GM23338 (cell line): Measurements from ENCODE around the gene CCDC90B. TPM values are rescaled to one million over a fixed set of nuclear protein-coding genes. Genes with fewer than 3 reads are reported as not detected.

ENCODE experiments used
- CREB1 ChIP-seq: fragments of 250-450 bp; sonication (Bioruptor Pico); IDR thresholded peaks from 2 replicates; pipeline ENCODE4 v1.5.0; 2020; ENCODE audit warnings: low read depth, mild to moderate bottlenecking, moderate library complexity
- JUNB ChIP-seq: IDR thresholded peaks from one replicate; pipeline ENCODE4 v1.6.1; 2016; ENCODE audit warnings: antibody characterized with exemption; ENCODE audit not compliant: unreplicated experiment
- NANOG ChIP-seq: IDR thresholded peaks from 2 replicates; pipeline ENCODE4 v1.6.1; 2016; ENCODE audit warnings: antibody characterized with exemption, borderline replicate concordance
- STAT1 ChIP-seq: IDR thresholded peaks from one replicate; pipeline ENCODE4 v1.6.1; 2016; ENCODE audit warnings: antibody characterized with exemption; ENCODE audit not compliant: unreplicated experiment
- ZNF114 ChIP-seq: fragments of 250-450 bp; sonication (Bioruptor Pico); IDR thresholded peaks from 2 replicates; pipeline ENCODE4 v1.5.0; 2020; ENCODE audit warnings: mild to moderate bottlenecking, moderate library complexity
- polyA plus RNA-seq: library from polyadenylated mRNA; unstranded; fragments of >200 nt; fragmentation: Nextera tagmentation; extraction: Ambion mirVana; gene quantifications from 2 replicates; pipeline ENCODE4 v1.2.1, GENCODE V29; 2016
- total RNA-seq: library from RNA; depleted of rRNA; stranded (reverse); fragments of >200 nt; shearing (Covaris generic); gene quantifications from 2 replicates; pipeline ENCODE4 v1.2.3, GENCODE V29; 2014
- TF ChIP-seq, protein P1 (sequence below): fragments of 250-450 bp; sonication (Bioruptor Pico); IDR thresholded peaks from 2 replicates; pipeline ENCODE4 v1.5.0; 2020; ENCODE audit warnings: mild to moderate bottlenecking, moderate library complexity
- TF ChIP-seq, protein P2 (sequence below): IDR thresholded peaks from one replicate; pipeline ENCODE4 v1.6.1; 2018; ENCODE audit warnings: antibody characterized with exemption; ENCODE audit not compliant: unreplicated experiment
- TF ChIP-seq, protein P3 (sequence below), 2 experiments: fragments of 200-600 bp in 1 of 2; sonication (generic) in 1 of 2; conservative IDR thresholded peaks; 2 replicates each; pipeline versions ENCODE4 v1.5.1 to v1.6.1; 2016 to 2017; ENCODE audit warnings: antibody characterized with exemption in 2 of 2, low read depth in 2 of 2, mild to moderate bottlenecking in 2 of 2, moderate library complexity in 1 of 2

Gene CCDC90B
- total and polyA plus RNA-seq, 2 experiments from 2014 or later = 55.1 to 89.0 TPM

DNA sequence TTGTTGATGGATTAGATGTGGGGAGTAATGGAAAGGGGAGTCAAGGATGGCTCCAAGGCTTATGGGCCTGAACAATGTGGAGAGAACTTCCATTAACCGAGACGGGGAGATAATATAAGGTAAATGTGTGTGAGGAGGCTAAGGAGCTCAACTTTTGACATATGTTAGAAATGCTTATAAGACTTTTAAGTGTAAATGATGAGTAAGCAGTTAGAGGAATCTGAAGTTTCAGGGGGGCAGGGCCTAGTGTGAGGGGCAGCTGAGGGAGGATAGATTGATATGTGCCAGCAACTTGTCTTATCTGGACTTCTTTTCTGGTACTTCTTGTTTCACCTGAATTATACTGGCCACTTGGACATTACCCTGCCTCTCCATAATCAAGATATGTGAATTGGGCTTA, 62.7 kb downstream of the CCDC90B start (continued):
- TF ChIP-seq, protein P1, sequence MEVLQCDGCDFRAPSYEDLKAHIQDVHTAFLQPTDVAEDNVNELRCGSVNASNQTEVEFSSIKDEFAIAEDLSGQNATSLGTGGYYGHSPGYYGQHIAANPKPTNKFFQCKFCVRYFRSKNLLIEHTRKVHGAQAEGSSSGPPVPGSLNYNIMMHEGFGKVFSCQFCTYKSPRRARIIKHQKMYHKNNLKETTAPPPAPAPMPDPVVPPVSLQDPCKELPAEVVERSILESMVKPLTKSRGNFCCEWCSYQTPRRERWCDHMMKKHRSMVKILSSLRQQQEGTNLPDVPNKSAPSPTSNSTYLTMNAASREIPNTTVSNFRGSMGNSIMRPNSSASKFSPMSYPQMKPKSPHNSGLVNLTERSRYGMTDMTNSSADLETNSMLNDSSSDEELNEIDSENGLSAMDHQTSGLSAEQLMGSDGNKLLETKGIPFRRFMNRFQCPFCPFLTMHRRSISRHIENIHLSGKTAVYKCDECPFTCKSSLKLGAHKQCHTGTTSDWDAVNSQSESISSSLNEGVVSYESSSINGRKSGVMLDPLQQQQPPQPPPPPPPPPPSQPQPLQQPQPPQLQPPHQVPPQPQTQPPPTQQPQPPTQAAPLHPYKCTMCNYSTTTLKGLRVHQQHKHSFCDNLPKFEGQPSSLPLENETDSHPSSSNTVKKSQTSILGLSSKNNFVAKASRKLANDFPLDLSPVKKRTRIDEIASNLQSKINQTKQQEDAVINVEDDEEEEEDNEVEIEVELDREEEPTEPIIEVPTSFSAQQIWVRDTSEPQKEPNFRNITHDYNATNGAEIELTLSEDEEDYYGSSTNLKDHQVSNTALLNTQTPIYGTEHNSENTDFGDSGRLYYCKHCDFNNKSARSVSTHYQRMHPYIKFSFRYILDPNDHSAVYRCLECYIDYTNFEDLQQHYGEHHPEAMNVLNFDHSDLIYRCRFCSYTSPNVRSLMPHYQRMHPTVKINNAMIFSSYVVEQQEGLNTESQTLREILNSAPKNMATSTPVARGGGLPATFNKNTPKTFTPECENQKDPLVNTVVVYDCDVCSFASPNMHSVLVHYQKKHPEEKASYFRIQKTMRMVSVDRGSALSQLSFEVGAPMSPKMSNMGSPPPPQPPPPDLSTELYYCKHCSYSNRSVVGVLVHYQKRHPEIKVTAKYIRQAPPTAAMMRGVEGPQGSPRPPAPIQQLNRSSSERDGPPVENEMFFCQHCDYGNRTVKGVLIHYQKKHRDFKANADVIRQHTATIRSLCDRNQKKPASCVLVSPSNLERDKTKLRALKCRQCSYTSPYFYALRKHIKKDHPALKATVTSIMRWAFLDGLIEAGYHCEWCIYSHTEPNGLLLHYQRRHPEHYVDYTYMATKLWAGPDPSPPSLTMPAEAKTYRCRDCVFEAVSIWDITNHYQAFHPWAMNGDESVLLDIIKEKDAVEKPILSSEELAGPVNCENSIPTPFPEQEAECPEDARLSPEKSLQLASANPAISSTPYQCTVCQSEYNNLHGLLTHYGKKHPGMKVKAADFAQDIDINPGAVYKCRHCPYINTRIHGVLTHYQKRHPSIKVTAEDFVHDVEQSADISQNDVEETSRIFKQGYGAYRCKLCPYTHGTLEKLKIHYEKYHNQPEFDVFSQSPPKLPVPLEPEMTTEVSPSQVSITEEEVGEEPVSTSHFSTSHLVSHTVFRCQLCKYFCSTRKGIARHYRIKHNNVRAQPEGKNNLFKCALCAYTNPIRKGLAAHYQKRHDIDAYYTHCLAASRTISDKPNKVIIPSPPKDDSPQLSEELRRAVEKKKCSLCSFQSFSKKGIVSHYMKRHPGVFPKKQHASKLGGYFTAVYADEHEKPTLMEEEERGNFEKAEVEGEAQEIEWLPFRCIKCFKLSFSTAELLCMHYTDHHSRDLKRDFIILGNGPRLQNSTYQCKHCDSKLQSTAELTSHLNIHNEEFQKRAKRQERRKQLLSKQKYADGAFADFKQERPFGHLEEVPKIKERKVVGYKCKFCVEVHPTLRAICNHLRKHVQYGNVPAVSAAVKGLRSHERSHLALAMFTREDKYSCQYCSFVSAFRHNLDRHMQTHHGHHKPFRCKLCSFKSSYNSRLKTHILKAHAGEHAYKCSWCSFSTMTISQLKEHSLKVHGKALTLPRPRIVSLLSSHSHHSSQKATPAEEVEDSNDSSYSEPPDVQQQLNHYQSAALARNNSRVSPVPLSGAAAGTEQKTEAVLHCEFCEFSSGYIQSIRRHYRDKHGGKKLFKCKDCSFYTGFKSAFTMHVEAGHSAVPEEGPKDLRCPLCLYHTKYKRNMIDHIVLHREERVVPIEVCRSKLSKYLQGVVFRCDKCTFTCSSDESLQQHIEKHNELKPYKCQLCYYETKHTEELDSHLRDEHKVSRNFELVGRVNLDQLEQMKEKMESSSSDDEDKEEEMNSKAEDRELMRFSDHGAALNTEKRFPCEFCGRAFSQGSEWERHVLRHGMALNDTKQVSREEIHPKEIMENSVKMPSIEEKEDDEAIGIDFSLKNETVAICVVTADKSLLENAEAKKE (CRISPR knock-in tag) = no peak
- TF ChIP-seq CREB1 (CRISPR knock-in tag) (no peak), NANOG (no peak), STAT1 (no peak), ZNF114 (no peak), JUNB (no peak)
- TF ChIP-seq, protein P2, sequence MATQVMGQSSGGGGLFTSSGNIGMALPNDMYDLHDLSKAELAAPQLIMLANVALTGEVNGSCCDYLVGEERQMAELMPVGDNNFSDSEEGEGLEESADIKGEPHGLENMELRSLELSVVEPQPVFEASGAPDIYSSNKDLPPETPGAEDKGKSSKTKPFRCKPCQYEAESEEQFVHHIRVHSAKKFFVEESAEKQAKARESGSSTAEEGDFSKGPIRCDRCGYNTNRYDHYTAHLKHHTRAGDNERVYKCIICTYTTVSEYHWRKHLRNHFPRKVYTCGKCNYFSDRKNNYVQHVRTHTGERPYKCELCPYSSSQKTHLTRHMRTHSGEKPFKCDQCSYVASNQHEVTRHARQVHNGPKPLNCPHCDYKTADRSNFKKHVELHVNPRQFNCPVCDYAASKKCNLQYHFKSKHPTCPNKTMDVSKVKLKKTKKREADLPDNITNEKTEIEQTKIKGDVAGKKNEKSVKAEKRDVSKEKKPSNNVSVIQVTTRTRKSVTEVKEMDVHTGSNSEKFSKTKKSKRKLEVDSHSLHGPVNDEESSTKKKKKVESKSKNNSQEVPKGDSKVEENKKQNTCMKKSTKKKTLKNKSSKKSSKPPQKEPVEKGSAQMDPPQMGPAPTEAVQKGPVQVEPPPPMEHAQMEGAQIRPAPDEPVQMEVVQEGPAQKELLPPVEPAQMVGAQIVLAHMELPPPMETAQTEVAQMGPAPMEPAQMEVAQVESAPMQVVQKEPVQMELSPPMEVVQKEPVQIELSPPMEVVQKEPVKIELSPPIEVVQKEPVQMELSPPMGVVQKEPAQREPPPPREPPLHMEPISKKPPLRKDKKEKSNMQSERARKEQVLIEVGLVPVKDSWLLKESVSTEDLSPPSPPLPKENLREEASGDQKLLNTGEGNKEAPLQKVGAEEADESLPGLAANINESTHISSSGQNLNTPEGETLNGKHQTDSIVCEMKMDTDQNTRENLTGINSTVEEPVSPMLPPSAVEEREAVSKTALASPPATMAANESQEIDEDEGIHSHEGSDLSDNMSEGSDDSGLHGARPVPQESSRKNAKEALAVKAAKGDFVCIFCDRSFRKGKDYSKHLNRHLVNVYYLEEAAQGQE = no peak
- TF ChIP-seq, protein P3, sequence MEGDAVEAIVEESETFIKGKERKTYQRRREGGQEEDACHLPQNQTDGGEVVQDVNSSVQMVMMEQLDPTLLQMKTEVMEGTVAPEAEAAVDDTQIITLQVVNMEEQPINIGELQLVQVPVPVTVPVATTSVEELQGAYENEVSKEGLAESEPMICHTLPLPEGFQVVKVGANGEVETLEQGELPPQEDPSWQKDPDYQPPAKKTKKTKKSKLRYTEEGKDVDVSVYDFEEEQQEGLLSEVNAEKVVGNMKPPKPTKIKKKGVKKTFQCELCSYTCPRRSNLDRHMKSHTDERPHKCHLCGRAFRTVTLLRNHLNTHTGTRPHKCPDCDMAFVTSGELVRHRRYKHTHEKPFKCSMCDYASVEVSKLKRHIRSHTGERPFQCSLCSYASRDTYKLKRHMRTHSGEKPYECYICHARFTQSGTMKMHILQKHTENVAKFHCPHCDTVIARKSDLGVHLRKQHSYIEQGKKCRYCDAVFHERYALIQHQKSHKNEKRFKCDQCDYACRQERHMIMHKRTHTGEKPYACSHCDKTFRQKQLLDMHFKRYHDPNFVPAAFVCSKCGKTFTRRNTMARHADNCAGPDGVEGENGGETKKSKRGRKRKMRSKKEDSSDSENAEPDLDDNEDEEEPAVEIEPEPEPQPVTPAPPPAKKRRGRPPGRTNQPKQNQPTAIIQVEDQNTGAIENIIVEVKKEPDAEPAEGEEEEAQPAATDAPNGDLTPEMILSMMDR (conservative IDR thresholded peaks at IDR 0.05; ENCODE audit: low read depth in 2 of 2) = no peak
